SK-N-SH (cell line): Measurements from ENCODE around the gene CD244. TPM values are rescaled to one million over a fixed set of nuclear protein-coding genes. Genes with fewer than 3 reads are reported as not detected.

Experiments used
- CTCF ChIA-PET: fragments of 300-600, 350-600 bp; formaldehyde crosslinking; extraction: SDS; loops from one replicate; lab custom pipeline; 2021; lab: Yijun Ruan, JAX
- POLR2A ChIA-PET: fragments of 350-600 bp; sonication (Branson Sonifier 250); formaldehyde crosslinking; extraction: SDS; loops from one replicate; lab custom pipeline; 2020; ENCODE audit warnings: antibody characterized with exemption, inconsistent platforms; lab: Yijun Ruan, JAX
- DNase-seq: peaks from one replicate; pipeline ENCODE4 v3.0.0; 2012
- H2AFZ ChIP-seq: fragments of 200-600 bp; sonication (generic); 2 replicates; pipeline ENCODE4 v1.8.1; 2016; ENCODE audit warnings: antibody characterized with exemption, mild to moderate bottlenecking, low read depth
- H3F3A ChIP-seq: fragments of 200-600 bp; sonication (generic); replicated peaks from 2 replicates; pipeline ENCODE3; 2016; ENCODE audit warnings: antibody characterized with exemption, mild to moderate bottlenecking; ENCODE audit not compliant: insufficient read depth
- H3K27ac ChIP-seq, 2 experiments: fragments of 200-500 bp in 1 of 2; fragments of 200-600 bp in 1 of 2; sonication (Bioruptor generic) in 1 of 2; sonication (generic), shearing (Covaris generic) in 1 of 2; 2 replicates each; pipeline versions ENCODE4 v1.5.1 to v1.6.1; 2014 to 2016; ENCODE audit warnings: low read depth in 2 of 2, inconsistent platforms in 1 of 2, low read length in 1 of 2, mild to moderate bottlenecking in 1 of 2, mixed read lengths in 1 of 2
- H3K27me3 ChIP-seq: fragments of 200-600 bp; sonication (generic), shearing (Covaris generic); 2 replicates; pipeline ENCODE4 v1.6.1; 2016; ENCODE audit warnings: mixed run types; ENCODE audit not compliant: insufficient read depth
- H3K36me3 ChIP-seq, 2 experiments: fragments of 200-500 bp in 1 of 2; fragments of 200-600 bp in 1 of 2; sonication (Bioruptor generic) in 1 of 2; sonication (generic) in 1 of 2; replicated peaks in 1 of 2; 2 replicates each; pipeline versions ENCODE3 to v1.5.1; 2014 to 2016; ENCODE audit warnings: low read length in 1 of 2, mild to moderate bottlenecking in 1 of 2; ENCODE audit not compliant: insufficient read depth in 2 of 2, control insufficient read depth in 1 of 2
- H3K4me1 ChIP-seq, 2 experiments: fragments of 200-500 bp in 1 of 2; fragments of 200-600 bp in 1 of 2; sonication (Bioruptor generic) in 1 of 2; sonication (generic), shearing (Covaris generic) in 1 of 2; 2 replicates each; pipeline versions ENCODE4 v1.5.1 to v1.6.1; 2014 to 2016; ENCODE audit warnings: low read depth in 1 of 2, low read length in 1 of 2, mixed run types in 1 of 2; ENCODE audit not compliant: insufficient read depth in 2 of 2, control insufficient read depth in 1 of 2
- H3K4me2 ChIP-seq: fragments of 200-600 bp; sonication (generic), shearing (Covaris generic); 2 replicates; pipeline ENCODE4 v1.6.1; 2017; ENCODE audit warnings: mixed run types
- H3K4me3 ChIP-seq, 2 experiments: fragments of 200-500 bp in 1 of 2; fragments of 200-600 bp in 1 of 2; sonication (Bioruptor generic) in 1 of 2; sonication (generic), shearing (Covaris generic) in 1 of 2; 2 replicates each; pipeline versions ENCODE4 v1.5.1 to v1.8.1; 2014 to 2016; ENCODE audit warnings: low read depth in 2 of 2, inconsistent platforms in 1 of 2, low read length in 1 of 2, mild to moderate bottlenecking in 1 of 2, mixed read lengths in 1 of 2, moderate library complexity in 1 of 2
- H3K79me2 ChIP-seq: fragments of 200-600 bp; sonication (generic); 2 replicates; pipeline ENCODE4 v1.8.1; 2017; ENCODE audit warnings: mild to moderate bottlenecking; ENCODE audit not compliant: insufficient read depth
- H3K9ac ChIP-seq: fragments of 200-600 bp; sonication (generic); 2 replicates; pipeline ENCODE4 v1.6.1; 2017; ENCODE audit warnings: mixed run types
- H3K9me2 ChIP-seq: fragments of 200-600 bp; sonication (generic); 2 replicates; pipeline ENCODE4 v1.6.1; 2017; ENCODE audit warnings: mixed run types
- H3K9me3 ChIP-seq: fragments of 200-600 bp; sonication (generic); 2 replicates; pipeline ENCODE4 v1.6.1; 2017; ENCODE audit warnings: mixed run types, mild to moderate bottlenecking, moderate library complexity
- H4K20me1 ChIP-seq: fragments of 200-600 bp; sonication (generic); 2 replicates; pipeline ENCODE4 v1.6.1; 2017; ENCODE audit warnings: mild to moderate bottlenecking, mixed run types; ENCODE audit not compliant: insufficient read depth
- CTCF ChIP-seq: fragments of 200-600 bp; sonication (generic); IDR thresholded peaks from 2 replicates; pipeline ENCODE4 v1.6.1; 2017; ENCODE audit warnings: antibody characterized with exemption, mild to moderate bottlenecking, moderate library complexity
- FOXJ3 ChIP-seq: sonication (generic); formaldehyde crosslinking; IDR thresholded peaks from 2 replicates; pipeline ENCODE4 v1.5.1; 2020; ENCODE audit warnings: mild to moderate bottlenecking, missing genetic modification reagents
- FOXM1 ChIP-seq: IDR thresholded peaks from 2 replicates; pipeline ENCODE4 v1.4.0; 2012; ENCODE audit warnings: low read depth, mild to moderate bottlenecking
- MXI1 ChIP-seq: IDR thresholded peaks from 2 replicates; pipeline ENCODE4 v1.6.1; 2012; ENCODE audit warnings: mild to moderate bottlenecking, low read depth, low read length, improper control_type of control experiment
- NFIC ChIP-seq: IDR thresholded peaks from 2 replicates; pipeline ENCODE4 v1.4.0; 2012; ENCODE audit warnings: borderline replicate concordance
- POLR2AphosphoS5 ChIP-seq: IDR thresholded peaks from 2 replicates; pipeline ENCODE4 v1.6.1; 2012; ENCODE audit warnings: low read depth, low read length
- RAD21 ChIP-seq: IDR thresholded peaks from 2 replicates; pipeline ENCODE4 v1.6.1; 2012; ENCODE audit warnings: mild to moderate bottlenecking, low read length
- SMC3 ChIP-seq: IDR thresholded peaks from 2 replicates; pipeline ENCODE4 v1.6.1; 2012; ENCODE audit warnings: low read depth, low read length, improper control_type of control experiment
- WGBS: methylation state at CpG from one replicate; pipeline ENCODE4 v1.1.6; 2017; ENCODE audit warnings: low lambda C conversion rate; 5-methylcytosine and 5-hydroxymethylcytosine counted together
- polyA plus RNA-seq, 3 experiments: library from polyadenylated mRNA; depleted of rRNA; stranded (reverse); fragments of >200 nt; gene quantifications; 2 replicates each; pipeline ENCODE4 v1.2.3, GENCODE V29; 2012
- TF ChIP-seq, protein P1 (sequence below): IDR thresholded peaks from 2 replicates; pipeline ENCODE4 v1.4.0; 2012; ENCODE audit warnings: low read depth, borderline replicate concordance
- TF ChIP-seq, protein P2 (sequence below): IDR thresholded peaks from 2 replicates; pipeline ENCODE4 v1.4.0; 2012; ENCODE audit warnings: low read depth, borderline replicate concordance

Gene CD244
- polyA plus RNA-seq, 1 of the 3 experiments (the other 2 are of a cell fraction), result not detected

GRCh38 chr1:160835751-160836150, 26.9 kb downstream of the CD244 start:
- TF ChIP-seq POLR2AphosphoS5 (no peak), FOXJ3 (CRISPR knock-in tag) (no peak), FOXM1 (no peak), NFIC (no peak), MXI1 (no peak), RAD21 (no peak)
- TF ChIP-seq, protein P1, sequence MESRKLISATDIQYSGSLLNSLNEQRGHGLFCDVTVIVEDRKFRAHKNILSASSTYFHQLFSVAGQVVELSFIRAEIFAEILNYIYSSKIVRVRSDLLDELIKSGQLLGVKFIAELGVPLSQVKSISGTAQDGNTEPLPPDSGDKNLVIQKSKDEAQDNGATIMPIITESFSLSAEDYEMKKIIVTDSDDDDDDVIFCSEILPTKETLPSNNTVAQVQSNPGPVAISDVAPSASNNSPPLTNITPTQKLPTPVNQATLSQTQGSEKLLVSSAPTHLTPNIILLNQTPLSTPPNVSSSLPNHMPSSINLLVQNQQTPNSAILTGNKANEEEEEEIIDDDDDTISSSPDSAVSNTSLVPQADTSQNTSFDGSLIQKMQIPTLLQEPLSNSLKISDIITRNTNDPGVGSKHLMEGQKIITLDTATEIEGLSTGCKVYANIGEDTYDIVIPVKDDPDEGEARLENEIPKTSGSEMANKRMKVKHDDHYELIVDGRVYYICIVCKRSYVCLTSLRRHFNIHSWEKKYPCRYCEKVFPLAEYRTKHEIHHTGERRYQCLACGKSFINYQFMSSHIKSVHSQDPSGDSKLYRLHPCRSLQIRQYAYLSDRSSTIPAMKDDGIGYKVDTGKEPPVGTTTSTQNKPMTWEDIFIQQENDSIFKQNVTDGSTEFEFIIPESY, result no peak
- Histone ChIP-seq H3K4me1 (no peaks in the 10 kb centered on the region), H4K20me1 (no peaks in the 10 kb centered on the region), H2AFZ (no peak overlapping the region), H3K4me2 (no peak overlapping the region), H3F3A (no peaks in the 10 kb centered on the region), H3K9ac (no peak overlapping the region), H3K79me2 (no peaks in the 10 kb centered on the region), H3K4me3 (no peak overlapping the region), H3K27ac (no peak overlapping the region), H3K9me2 (no peaks in the 10 kb centered on the region), H3K27me3 (peaks cover 30% of the 10 kb centered on the region; the same call in 1 of the 2 replicates), H3K9me3 (no peaks in the 10 kb centered on the region), H3K36me3 (no peaks in the 10 kb centered on the region)
- POLR2A ChIA-PET, result no interaction called here
- WGBS, result 9% methylated on average over 3 of the region's 3 CpGs
- CTCF ChIA-PET, result interaction anchor here (1.3 to 1.5 kb wide), 4 partner anchors 8 to 116 kb away, joined by 4 to 6 read pairs (median 6); no protein-coding TSS in a partner anchor
- no peak for DNase-seq

- POLR2A ChIA-PET, result no interaction called here
Observed at GRCh38 chr1:160834945-160835565, 27.6 kb downstream of the CD244 start.

More at GRCh38 chr1:160834945-160835565, 27.6 kb downstream of the CD244 start:
- Histone ChIP-seq H3F3A (no peaks in the 10 kb centered on the region), H3K79me2 (no peaks in the 10 kb centered on the region), H3K4me2 (no peak overlapping the region), H2AFZ (no peak overlapping the region), H4K20me1 (no peaks in the 10 kb centered on the region), H3K36me3 (no peaks in the 10 kb centered on the region), H3K27me3 (peaks cover 30% of the 10 kb centered on the region; the same call in 1 of the 2 replicates), H3K27ac (no peak overlapping the region), H3K9me2 (no peaks in the 10 kb centered on the region), H3K4me3 (peak overlapping the region in 1 of 2 experiments; percentile 45; a peak in 1 of 4 replicates), H3K9me3 (no peaks in the 10 kb centered on the region), H3K4me1 (no peaks in the 10 kb centered on the region), H3K9ac (no peak overlapping the region)
- CTCF ChIA-PET, result interaction anchor here (1.3 to 1.5 kb wide), 4 partner anchors 9 to 116 kb away, joined by 4 to 6 read pairs (median 6); no protein-coding TSS in a partner anchor
- WGBS, result 13% methylated on average over 3 of the region's 3 CpGs
- TF ChIP-seq CTCF (peak; percentile 61), SMC3 (peak; percentile 37; the same call in 1 of the 2 replicates), RAD21 (peak; percentile 54)
- TF ChIP-seq, protein P2, sequence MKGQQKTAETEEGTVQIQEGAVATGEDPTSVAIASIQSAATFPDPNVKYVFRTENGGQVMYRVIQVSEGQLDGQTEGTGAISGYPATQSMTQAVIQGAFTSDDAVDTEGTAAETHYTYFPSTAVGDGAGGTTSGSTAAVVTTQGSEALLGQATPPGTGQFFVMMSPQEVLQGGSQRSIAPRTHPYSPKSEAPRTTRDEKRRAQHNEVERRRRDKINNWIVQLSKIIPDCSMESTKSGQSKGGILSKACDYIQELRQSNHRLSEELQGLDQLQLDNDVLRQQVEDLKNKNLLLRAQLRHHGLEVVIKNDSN, result no peak
- peak; percentile 23 for DNase-seq
